ENCODE results near the gene NGB. TPM values are rescaled to one million over a fixed set of nuclear protein-coding genes. Genes with fewer than 3 reads are reported as not detected.

Gene NGB
- total and polyA plus RNA-seq, 2 of the 8 experiments (the other 6 are each of a cell fraction or from before 2014, with no cell fraction given), result 0.30 to 0.60 TPM

DNA sequence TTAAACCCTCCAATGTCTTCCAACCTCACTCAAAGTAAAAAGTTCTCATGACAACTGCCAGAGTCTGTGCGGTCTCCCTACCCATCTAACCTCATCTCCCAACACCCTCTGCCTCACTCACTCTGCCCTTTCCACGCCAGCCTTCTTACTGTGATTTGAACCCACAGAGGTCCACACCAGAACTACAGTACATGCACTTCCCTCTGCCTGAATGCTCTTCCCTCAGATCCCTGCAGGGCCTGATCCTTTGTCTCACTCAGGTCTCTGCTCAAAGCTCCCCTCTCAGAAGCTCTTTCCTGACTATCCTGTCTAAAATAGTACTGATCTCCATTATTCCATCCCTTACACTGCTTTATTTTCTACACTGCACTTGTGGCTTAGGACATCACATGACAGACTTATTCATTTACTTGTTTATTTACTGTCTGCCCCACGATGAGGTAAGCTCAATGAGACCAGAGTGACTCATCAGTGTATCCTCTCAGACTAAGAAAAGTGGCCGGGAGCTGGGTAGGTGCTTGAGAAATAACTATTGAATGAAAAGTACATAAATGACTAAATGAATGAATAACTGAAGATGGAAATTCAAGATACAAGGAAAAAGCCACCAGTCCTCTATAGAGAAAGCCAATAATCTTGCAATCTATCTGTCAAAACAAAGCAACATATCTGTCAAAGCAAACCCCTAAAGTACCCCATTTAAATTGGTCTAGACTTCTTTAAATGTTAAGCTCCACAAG, 32.6 kb upstream of the NGB start (continued):
- TF ChIP-seq, protein P1, sequence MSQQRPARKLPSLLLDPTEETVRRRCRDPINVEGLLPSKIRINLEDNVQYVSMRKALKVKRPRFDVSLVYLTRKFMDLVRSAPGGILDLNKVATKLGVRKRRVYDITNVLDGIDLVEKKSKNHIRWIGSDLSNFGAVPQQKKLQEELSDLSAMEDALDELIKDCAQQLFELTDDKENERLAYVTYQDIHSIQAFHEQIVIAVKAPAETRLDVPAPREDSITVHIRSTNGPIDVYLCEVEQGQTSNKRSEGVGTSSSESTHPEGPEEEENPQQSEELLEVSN (IDR thresholded peaks at IDR 0.05), result no peak
- TF ChIP-seq SIX5 (IDR thresholded peaks at IDR 0.05; ENCODE audit: low read depth, low read length), result no peak

All from H1 (cell line).